ENCODE measurements around the gene NDUFAF4.

NDUFAF4 gene

GRCh38 chr6:96898241-96898851, 655 bp upstream of the NDUFAF4 start:
- no peak for DNase-seq

- no peak for DNase-seq
Observed at GRCh38 chr6:96889146-96889545, 8.5 kb downstream of the NDUFAF4 start.

GRCh38 chr6:96888745-96889144, 8.9 kb downstream of the NDUFAF4 start:
- no peak for DNase-seq

- DNase-seq, result no peak
Observed at GRCh38 chr6:96886519-96886918, 11.2 kb downstream of the NDUFAF4 start.

GRCh38 chr6:96885187-96885631, 12.5 kb downstream of the NDUFAF4 start:
- DNase-seq, result peak; percentile 91

GRCh38 chr6:96878143-96878542, 19.5 kb downstream of the NDUFAF4 start:
- DNase-seq, result no peak

GRCh38 chr6:96876886-96877545, 20.7 kb downstream of the NDUFAF4 start:
- no peak for DNase-seq

GRCh38 chr6:96872976-96873375, 24.7 kb downstream of the NDUFAF4 start:
- DNase-seq, result no peak

- no peak for DNase-seq
Observed at GRCh38 chr6:96865055-96865405, 32.7 kb downstream of the NDUFAF4 start.

GRCh38 chr6:96864216-96865054, 33.3 kb downstream of the NDUFAF4 start:
- DNase-seq, result no peak

GRCh38 chr6:96862560-96862959, 35.1 kb downstream of the NDUFAF4 start:
- no peak for DNase-seq

- DNase-seq, result no peak
Observed at GRCh38 chr6:96861588-96861987, 36.1 kb downstream of the NDUFAF4 start.

- no peak for DNase-seq
Observed at GRCh38 chr6:96856856-96857255, 40.8 kb downstream of the NDUFAF4 start.

GRCh38 chr6:96853083-96853482, 44.6 kb downstream of the NDUFAF4 start:
- DNase-seq, result no peak

GRCh38 chr6:96852605-96853004, 45.1 kb downstream of the NDUFAF4 start:
- DNase-seq, result no peak

GRCh38 chr6:96851858-96852257, 45.8 kb downstream of the NDUFAF4 start:
- DNase-seq, result no peak

- DNase-seq, result no peak
Observed at GRCh38 chr6:96849615-96850014, 48.1 kb downstream of the NDUFAF4 start.

- DNase-seq, result no peak
Observed at GRCh38 chr6:96844530-96844929, 53.2 kb downstream of the NDUFAF4 start.

- DNase-seq, result no peak
Observed at GRCh38 chr6:96841345-96841744, 56.3 kb downstream of the NDUFAF4 start.
